GM18499 (cell line): ENCODE results near the gene GSDME.
A peak's percentile ranks its signal among the peaks of the same experiment; 100 is the strongest.

ENCODE experiments used
- ATAC-seq: cut with Tn5 transposase; IDR thresholded peaks from one replicate; pipeline ENCODE4 v1.9.1; 2021; ENCODE audit warnings: moderate number of reproducible peaks; ENCODE audit not compliant: insufficient read depth, unreplicated experiment

GSDME gene

DNA sequence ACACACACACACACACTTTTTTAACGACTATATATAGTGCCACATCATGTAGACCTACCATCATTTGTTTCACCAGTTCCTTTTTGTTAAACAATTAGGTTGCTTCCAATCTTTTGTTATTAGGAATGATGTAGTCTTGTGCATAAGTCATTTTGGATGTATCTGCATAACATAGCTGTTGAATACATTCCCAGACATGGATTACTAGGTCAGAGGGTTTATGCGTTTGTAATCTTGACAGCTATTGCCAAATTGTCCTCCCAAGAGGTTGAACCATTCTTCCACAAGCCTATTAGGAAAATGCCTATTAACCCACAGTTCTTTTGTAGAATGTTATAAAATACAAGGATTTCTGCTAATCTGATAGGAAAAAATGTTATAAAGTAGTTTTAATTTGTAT is 96.7 kb downstream of the GSDME start:
- no peak for ATAC-seq

DNA sequence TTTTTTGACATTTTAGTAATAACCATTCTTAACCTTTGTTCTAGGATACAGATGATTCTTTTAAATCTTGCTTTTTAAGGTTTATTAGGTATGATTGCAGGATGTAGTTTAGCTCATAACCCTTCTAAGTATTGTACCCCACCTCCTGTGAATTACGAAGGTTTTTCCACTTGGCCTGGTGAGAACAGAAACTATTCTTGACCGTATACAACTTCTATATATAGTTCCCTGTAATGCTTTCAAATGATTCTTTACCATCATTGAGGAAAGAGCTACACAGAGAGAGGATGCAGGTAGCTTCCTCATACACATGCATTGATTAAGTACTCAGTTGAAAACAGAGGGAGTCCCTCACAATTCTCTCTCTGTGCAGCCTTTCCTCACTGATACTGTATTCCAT is 97.8 kb downstream of the GSDME start:
- peak; percentile 69 for ATAC-seq

GRCh38 chr7:24657980-24658379 is 99.3 kb downstream of the GSDME start:
- no peak for ATAC-seq

DNA sequence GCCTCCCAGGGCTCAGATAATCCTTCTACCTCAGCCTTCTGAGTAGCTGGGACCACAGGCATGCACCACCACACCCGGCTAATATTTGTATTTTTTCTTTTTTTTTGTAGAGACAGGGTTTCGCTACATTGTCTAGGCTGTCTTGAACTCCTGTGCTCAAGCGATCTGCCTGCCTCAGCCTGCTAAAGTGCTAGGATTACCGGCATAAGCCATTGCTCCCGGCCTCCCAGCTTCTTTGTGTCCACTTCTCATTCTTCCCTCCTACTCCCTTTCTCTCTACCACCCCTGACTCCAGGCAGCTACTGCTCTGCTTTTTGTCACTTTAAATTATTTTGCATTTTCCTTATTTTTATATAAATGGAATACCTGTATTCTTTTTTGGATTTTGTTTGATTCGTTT is 100.7 kb downstream of the GSDME start:
- no peak for ATAC-seq

DNA sequence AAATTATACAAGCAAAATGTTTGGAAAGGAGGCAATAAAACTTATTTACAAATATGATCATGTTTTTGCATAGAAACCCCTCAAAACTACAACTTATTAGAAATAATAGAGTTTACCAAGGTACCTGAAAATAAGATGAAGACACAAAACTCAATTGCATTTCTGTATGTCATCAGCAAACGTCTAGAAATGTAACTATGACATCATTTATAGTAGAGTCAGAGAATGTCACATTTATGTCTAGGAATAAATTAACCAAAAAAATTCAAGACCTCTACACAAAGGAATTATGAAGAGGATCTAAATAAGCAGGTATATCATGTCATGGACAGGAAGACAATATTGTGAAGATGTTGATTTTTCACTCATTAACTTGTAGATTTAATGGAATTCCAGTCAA is 103.0 kb downstream of the GSDME start:
- ATAC-seq, result no peak

- ATAC-seq, result no peak
These were observed 103.8 kb downstream of the GSDME start for GRCh38 chr7:24653316-24654085.

DNA sequence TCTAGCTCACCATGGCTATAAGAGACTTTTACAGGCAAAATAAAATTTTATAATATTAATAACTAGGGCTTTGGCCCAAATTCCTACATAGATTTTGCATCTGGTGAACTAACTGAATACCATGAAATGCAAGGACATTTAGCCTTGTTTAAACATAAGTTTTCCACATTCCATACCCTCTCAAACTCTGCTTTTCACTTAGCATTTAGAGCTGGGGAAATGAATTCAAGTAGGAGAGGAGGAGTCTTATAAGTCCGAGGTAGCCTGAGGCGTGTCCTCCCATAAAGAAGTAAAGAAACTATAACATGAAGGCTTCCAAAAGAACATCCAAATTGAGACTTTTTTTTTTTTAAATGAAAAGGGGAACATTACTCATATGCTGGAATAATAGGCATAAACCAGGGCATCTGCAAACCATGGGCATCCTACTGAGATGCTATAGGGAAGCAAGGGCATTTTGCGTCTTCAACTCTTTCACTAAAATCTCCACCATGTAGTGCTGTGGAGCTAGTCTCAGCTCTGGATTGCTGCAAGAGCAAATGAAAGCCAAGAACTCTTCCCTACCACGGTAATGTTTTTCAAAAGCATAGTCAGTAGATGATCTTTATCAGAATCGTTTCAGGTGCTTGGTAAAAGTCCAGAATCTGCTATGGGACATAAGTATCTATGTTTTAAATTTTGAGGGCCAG is 104.9 kb downstream of the GSDME start:
- no peak for ATAC-seq
